GM18951 (cell line): ENCODE results near the gene FKBP5.

Experiments
- POLR2A ChIP-seq: IDR thresholded peaks from 4 replicates; pipeline ENCODE4 v1.6.1; 2011; ENCODE audit warnings: mild to moderate bottlenecking; ENCODE audit not compliant: insufficient read length, insufficient read depth; ENCODE audit errors: extremely low read depth
- in situ Hi-C: fragments of 300-500 bp; cut with MboI; formaldehyde crosslinking; loops from one replicate; pipeline ENCODE4 v1.12.0; 2022; ENCODE audit warnings: low sequenced_read_pairs, mixed read lengths, inconsistent platforms; ENCODE audit not compliant: unreplicated experiment

FKBP5 gene

GRCh38 chr6:35650015-35650414 is 38.7 kb downstream of the FKBP5 start:
- no peak for TF ChIP-seq POLR2A
- in situ Hi-C loops = no loop called here

GRCh38 chr6:35648203-35648602 is 40.5 kb downstream of the FKBP5 start:
- in situ Hi-C loops = no loop called here
- TF ChIP-seq POLR2A = no peak

- in situ Hi-C loops = no loop called here
- no peak for TF ChIP-seq POLR2A
Observed at GRCh38 chr6:35647400-35647799, 41.3 kb downstream of the FKBP5 start.

- in situ Hi-C loops = no loop called here
- TF ChIP-seq POLR2A = no peak
Observed at GRCh38 chr6:35643162-35643535, 45.6 kb downstream of the FKBP5 start.

- in situ Hi-C loops = no loop called here
- no peak for TF ChIP-seq POLR2A
Observed at GRCh38 chr6:35642471-35643161, 46.1 kb downstream of the FKBP5 start.

GRCh38 chr6:35640017-35640664 is 48.6 kb downstream of the FKBP5 start:
- no peak for TF ChIP-seq POLR2A
- in situ Hi-C loops = no loop called here

GRCh38 chr6:35638679-35639078 is 50.0 kb downstream of the FKBP5 start:
- no peak for TF ChIP-seq POLR2A
- in situ Hi-C loops = no loop called here

GRCh38 chr6:35637911-35638310 is 50.8 kb downstream of the FKBP5 start:
- TF ChIP-seq POLR2A = no peak
- in situ Hi-C loops = no loop called here

GRCh38 chr6:35635601-35636597 is 52.8 kb downstream of the FKBP5 start:
- no peak for TF ChIP-seq POLR2A
- in situ Hi-C loops = no loop called here

GRCh38 chr6:35634316-35634715 is 54.4 kb downstream of the FKBP5 start:
- in situ Hi-C loops = no loop called here
- TF ChIP-seq POLR2A = no peak

- TF ChIP-seq POLR2A = no peak
- in situ Hi-C loops = no loop called here
Observed at GRCh38 chr6:35633579-35634089, 55.1 kb downstream of the FKBP5 start.

GRCh38 chr6:35629876-35630378 is 58.8 kb downstream of the FKBP5 start:
- in situ Hi-C loops = no loop called here
- no peak for TF ChIP-seq POLR2A

GRCh38 chr6:35626401-35626800 is 62.3 kb downstream of the FKBP5 start:
- no peak for TF ChIP-seq POLR2A
- in situ Hi-C loops = no loop called here
